ENCODE data around the gene RACK1.

The RACK1 gene

GRCh38 chr5:181231432-181231831 is 12.3 kb downstream of the RACK1 start:
- no peak overlapping the region for H3K27ac ChIP-seq

GRCh38 chr5:181230551-181230950 is 13.2 kb downstream of the RACK1 start:
- no peaks in the 10 kb centered on the region for H3K36me3 ChIP-seq (ENCODE audit: insufficient read depth)
- no peak overlapping the region for H3K4me2 ChIP-seq
- TF ChIP-seq, protein P1, sequence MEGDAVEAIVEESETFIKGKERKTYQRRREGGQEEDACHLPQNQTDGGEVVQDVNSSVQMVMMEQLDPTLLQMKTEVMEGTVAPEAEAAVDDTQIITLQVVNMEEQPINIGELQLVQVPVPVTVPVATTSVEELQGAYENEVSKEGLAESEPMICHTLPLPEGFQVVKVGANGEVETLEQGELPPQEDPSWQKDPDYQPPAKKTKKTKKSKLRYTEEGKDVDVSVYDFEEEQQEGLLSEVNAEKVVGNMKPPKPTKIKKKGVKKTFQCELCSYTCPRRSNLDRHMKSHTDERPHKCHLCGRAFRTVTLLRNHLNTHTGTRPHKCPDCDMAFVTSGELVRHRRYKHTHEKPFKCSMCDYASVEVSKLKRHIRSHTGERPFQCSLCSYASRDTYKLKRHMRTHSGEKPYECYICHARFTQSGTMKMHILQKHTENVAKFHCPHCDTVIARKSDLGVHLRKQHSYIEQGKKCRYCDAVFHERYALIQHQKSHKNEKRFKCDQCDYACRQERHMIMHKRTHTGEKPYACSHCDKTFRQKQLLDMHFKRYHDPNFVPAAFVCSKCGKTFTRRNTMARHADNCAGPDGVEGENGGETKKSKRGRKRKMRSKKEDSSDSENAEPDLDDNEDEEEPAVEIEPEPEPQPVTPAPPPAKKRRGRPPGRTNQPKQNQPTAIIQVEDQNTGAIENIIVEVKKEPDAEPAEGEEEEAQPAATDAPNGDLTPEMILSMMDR (conservative IDR thresholded peaks at IDR 0.05; ENCODE audit: low read depth, low read length) = no peak
- H3K79me2 ChIP-seq (ENCODE audit: insufficient read depth, low read depth) = no peaks in the 10 kb centered on the region
- H3K4me1 ChIP-seq (ENCODE audit: low read depth, poor library complexity, severe bottlenecking) = no peaks in the 10 kb centered on the region
- no peak overlapping the region for H3K4me3 ChIP-seq (IDR thresholded peaks at IDR 0.05; ENCODE audit: insufficient read depth, low read depth, low read length)
- no peak overlapping the region for H3K9ac ChIP-seq
- no peak overlapping the region for H3K27ac ChIP-seq
- H2AFZ ChIP-seq (ENCODE audit: low read depth) = no peak overlapping the region
- H3K27me3 ChIP-seq (ENCODE audit: insufficient read depth, low read depth) = no peaks in the 10 kb centered on the region
- H4K20me1 ChIP-seq (ENCODE audit: insufficient read depth) = no peaks in the 10 kb centered on the region

More at GRCh38 chr5:181231432-181231831, 12.3 kb downstream of the RACK1 start:
- Histone ChIP-seq H3K4me3 (IDR thresholded peaks at IDR 0.05; ENCODE audit: insufficient read depth, low read depth, low read length) (no peak overlapping the region), H3K4me2 (no peak overlapping the region), H3K4me1 (ENCODE audit: low read depth, poor library complexity, severe bottlenecking) (no peaks in the 10 kb centered on the region), H3K36me3 (ENCODE audit: insufficient read depth) (no peaks in the 10 kb centered on the region), H4K20me1 (ENCODE audit: insufficient read depth) (no peaks in the 10 kb centered on the region), H3K9ac (no peak overlapping the region), H2AFZ (ENCODE audit: low read depth) (no peak overlapping the region), H3K79me2 (ENCODE audit: insufficient read depth, low read depth) (no peaks in the 10 kb centered on the region), H3K27me3 (ENCODE audit: insufficient read depth, low read depth) (no peaks in the 10 kb centered on the region)
- TF ChIP-seq, protein P1 (conservative IDR thresholded peaks at IDR 0.05; ENCODE audit: low read depth, low read length) = no peak

DNA sequence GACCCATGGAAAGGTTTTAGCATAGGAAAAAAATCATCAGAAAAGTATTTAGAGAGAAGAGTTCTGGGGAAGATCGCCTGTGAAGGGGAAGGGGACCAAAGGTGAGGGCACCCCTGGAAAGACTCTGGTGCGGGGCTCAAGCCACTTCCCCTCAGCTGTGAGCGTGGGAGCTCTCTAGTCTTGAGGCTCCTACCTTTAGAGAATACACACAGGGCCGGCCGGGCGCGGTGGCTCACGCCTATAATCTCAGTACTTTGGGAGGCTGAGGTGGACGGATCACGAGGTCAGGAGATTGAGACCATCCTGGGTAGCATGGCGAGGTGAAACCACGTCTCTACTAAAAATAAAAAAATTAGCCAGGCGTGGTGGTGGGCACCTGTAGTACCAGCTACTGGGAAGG is 13.7 kb downstream of the RACK1 start:
- Histone ChIP-seq H3K27me3 (ENCODE audit: insufficient read depth, low read depth) (no peaks in the 10 kb centered on the region), H3K4me1 (ENCODE audit: low read depth, poor library complexity, severe bottlenecking) (no peaks in the 10 kb centered on the region), H3K9ac (no peak overlapping the region), H2AFZ (ENCODE audit: low read depth) (no peak overlapping the region), H4K20me1 (ENCODE audit: insufficient read depth) (no peaks in the 10 kb centered on the region), H3K79me2 (ENCODE audit: insufficient read depth, low read depth) (no peaks in the 10 kb centered on the region), H3K36me3 (ENCODE audit: insufficient read depth) (no peaks in the 10 kb centered on the region), H3K27ac (no peak overlapping the region), H3K4me3 (IDR thresholded peaks at IDR 0.05; ENCODE audit: insufficient read depth, low read depth, low read length) (no peak overlapping the region), H3K4me2 (no peak overlapping the region)
- TF ChIP-seq, protein P1 (conservative IDR thresholded peaks at IDR 0.05; ENCODE audit: low read depth, low read length) = no peak

GRCh38 chr5:181224390-181225229 is 19.1 kb downstream of the RACK1 start:
- no peak overlapping the region for H3K27ac ChIP-seq

More at GRCh38 chr5:181224390-181225229, 19.1 kb downstream of the RACK1 start:
- Histone ChIP-seq H4K20me1 (ENCODE audit: insufficient read depth) (no peaks in the 10 kb centered on the region), H3K9ac (no peak overlapping the region), H3K4me2 (peak overlapping the region; percentile 57; the same call in 1 of the 2 replicates), H2AFZ (ENCODE audit: low read depth) (no peak overlapping the region), H3K4me3 (IDR thresholded peaks at IDR 0.05; ENCODE audit: insufficient read depth, low read depth, low read length) (no peak overlapping the region), H3K36me3 (ENCODE audit: insufficient read depth) (no peaks in the 10 kb centered on the region), H3K27me3 (ENCODE audit: insufficient read depth, low read depth) (no peaks in the 10 kb centered on the region), H3K79me2 (ENCODE audit: insufficient read depth, low read depth) (no peaks in the 10 kb centered on the region), H3K4me1 (ENCODE audit: low read depth, poor library complexity, severe bottlenecking) (peaks cover 8% of the 10 kb centered on the region)
- TF ChIP-seq, protein P1 (conservative IDR thresholded peaks at IDR 0.05; ENCODE audit: low read depth, low read length) = no peak
